ENCODE measurements around the gene TMEM106B.

Gene TMEM106B

DNA sequence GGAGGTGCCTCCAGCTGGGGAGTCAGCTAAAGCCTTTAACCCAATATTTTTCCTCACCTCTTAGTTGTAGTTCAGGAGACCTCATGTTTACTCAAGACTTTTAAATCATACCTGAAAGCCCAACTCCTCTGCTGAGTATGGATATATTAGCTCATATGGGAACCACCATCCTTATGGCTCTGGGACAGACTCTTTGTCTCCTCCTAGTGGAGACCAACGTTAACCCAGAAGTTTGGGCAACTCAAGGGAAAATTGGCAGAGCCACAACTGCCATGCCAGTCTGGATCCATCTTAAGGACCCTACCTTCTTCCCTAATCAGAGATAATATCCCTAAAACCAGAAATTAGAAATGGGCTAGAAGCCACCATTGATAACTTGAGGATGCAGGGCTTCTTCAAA is 80.8 kb downstream of the TMEM106B start:
- Histone ChIP-seq H3K36me3 (replicated peaks) (no peaks in the 10 kb centered on the region), H3K4me3 (no peak overlapping the region), H3K4me1 (peaks cover 14% of the 10 kb centered on the region), H3K9me3 (no peaks in the 10 kb centered on the region), H3K27me3 (ENCODE audit: low read depth) (no peaks in the 10 kb centered on the region)
- no peak for DNase-seq (ENCODE audit: low spot score in 2 of 2)
- in situ Hi-C loops (cut with MboI; ENCODE audit: low sequenced_read_pairs), result no loop called here

All from HAP-1 (cell line).